Measurements from ENCODE around the gene TYW1B.
"Not testable (repeated sequence)": the region's sequence is repeated elsewhere in the genome, so short reads cannot be mapped to it uniquely, and the experiment has no call there.

DNA sequence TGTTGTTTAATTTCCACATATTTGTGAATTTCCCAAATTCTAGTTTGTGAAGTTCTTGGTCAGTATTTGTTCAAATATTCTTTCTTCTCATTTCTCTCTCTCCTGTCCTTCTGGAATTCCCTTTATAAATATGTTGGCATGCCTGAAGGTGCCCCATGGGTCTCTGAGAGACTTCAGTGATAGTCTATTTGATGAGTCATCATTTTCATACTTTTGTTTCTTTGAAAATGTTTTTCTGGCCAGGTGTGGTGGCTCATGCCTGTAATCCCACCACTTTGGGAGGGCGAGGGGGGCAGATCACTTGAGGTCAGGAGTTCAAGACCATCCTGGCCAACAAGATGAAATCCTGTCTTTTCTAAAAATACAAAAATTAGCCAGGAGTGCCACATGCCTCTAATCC is 127.5 kb downstream of the TYW1B start:
- TF ChIP-seq, protein P1, sequence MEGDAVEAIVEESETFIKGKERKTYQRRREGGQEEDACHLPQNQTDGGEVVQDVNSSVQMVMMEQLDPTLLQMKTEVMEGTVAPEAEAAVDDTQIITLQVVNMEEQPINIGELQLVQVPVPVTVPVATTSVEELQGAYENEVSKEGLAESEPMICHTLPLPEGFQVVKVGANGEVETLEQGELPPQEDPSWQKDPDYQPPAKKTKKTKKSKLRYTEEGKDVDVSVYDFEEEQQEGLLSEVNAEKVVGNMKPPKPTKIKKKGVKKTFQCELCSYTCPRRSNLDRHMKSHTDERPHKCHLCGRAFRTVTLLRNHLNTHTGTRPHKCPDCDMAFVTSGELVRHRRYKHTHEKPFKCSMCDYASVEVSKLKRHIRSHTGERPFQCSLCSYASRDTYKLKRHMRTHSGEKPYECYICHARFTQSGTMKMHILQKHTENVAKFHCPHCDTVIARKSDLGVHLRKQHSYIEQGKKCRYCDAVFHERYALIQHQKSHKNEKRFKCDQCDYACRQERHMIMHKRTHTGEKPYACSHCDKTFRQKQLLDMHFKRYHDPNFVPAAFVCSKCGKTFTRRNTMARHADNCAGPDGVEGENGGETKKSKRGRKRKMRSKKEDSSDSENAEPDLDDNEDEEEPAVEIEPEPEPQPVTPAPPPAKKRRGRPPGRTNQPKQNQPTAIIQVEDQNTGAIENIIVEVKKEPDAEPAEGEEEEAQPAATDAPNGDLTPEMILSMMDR (IDR thresholded peaks at IDR 0.05), result not testable (repeated sequence)
- TF ChIP-seq POLR2A (IDR thresholded peaks at IDR 0.05), result not testable (repeated sequence)
